H1 (cell line): ENCODE data around the gene TSC22D3. TPM values are rescaled to one million over a fixed set of nuclear protein-coding genes. Genes with fewer than 3 reads are reported as not detected.

Experiments used
- CTCF ChIA-PET: fragments of 300-600 bp; sonication (Branson Sonifier 250); formaldehyde crosslinking; loops from one replicate; lab custom pipeline; 2021; ENCODE audit not compliant: partially characterized antibody; lab: Charles Lee
- POLR2A ChIA-PET: fragments of 300-600 bp; sonication (Branson Sonifier 250); formaldehyde crosslinking; loops from one replicate; lab custom pipeline; 2021; ENCODE audit warnings: inconsistent platforms; ENCODE audit not compliant: partially characterized antibody; lab: Charles Lee
- DNase-seq, 2 experiments: peaks; one replicate each; pipeline versions ENCODE4 v3.0.0 to v3.0.0-alpha.2; 2010 to 2022; ENCODE audit warnings: low spot score in 2 of 2, low read depth in 1 of 2, mixed read lengths in 1 of 2
- FAIRE-seq: peaks from 2 replicates; lab custom pipeline; 2011; peaks lifted over from hg19 to GRCh38; lab: Jason Lieb, UNC
- H2AFZ ChIP-seq: 2 replicates; pipeline ENCODE4 v1.8.1; 2012; ENCODE audit warnings: low read length, inconsistent platforms
- H2AK5ac ChIP-seq: 2 replicates; pipeline ENCODE4 v1.6.1; 2013; ENCODE audit warnings: low read depth, low read length
- H2BK120ac ChIP-seq: replicated peaks from 2 replicates; pipeline ENCODE3; 2013; ENCODE audit warnings: low read depth, low read length, inconsistent platforms
- H2BK12ac ChIP-seq: 2 replicates; pipeline ENCODE4 v1.6.1; 2013; ENCODE audit warnings: low read depth, low read length
- H2BK15ac ChIP-seq: 2 replicates; pipeline ENCODE4 v1.6.1; 2013; ENCODE audit warnings: low read length
- H2BK20ac ChIP-seq: 2 replicates; pipeline ENCODE4 v1.6.1; 2013; ENCODE audit warnings: low read length
- H2BK5ac ChIP-seq: 2 replicates; pipeline ENCODE4 v1.6.1; 2013; ENCODE audit warnings: low read depth, low read length
- H3K14ac ChIP-seq: 2 replicates; pipeline ENCODE4 v1.6.1; 2013; ENCODE audit warnings: inconsistent platforms; ENCODE audit not compliant: insufficient read length
- H3K18ac ChIP-seq: 2 replicates; pipeline ENCODE4 v1.6.1; 2013; ENCODE audit warnings: low read length; ENCODE audit errors: extremely low read depth
- H3K23ac ChIP-seq: 2 replicates; pipeline ENCODE4 v1.6.1; 2013; ENCODE audit warnings: inconsistent platforms; ENCODE audit not compliant: insufficient read length
- H3K23me2 ChIP-seq: 2 replicates; pipeline ENCODE4 v1.6.1; 2013; ENCODE audit warnings: low read depth, low read length
- H3K27ac ChIP-seq: 2 replicates; pipeline ENCODE4 v1.6.1; 2011; ENCODE audit warnings: low read depth, low read length, inconsistent platforms
- H3K27me3 ChIP-seq, 4 experiments: replicated peaks in 1 of 4; 1 replicate in 1 of 4; 2 replicates in 3 of 4; pipeline versions ENCODE4 v1.6.1 to v1.8.1; 2011 to 2013; ENCODE audit warnings: low read length in 3 of 4, mild to moderate bottlenecking in 3 of 4, inconsistent platforms in 2 of 4, mixed read lengths in 2 of 4, moderate library complexity in 1 of 4; ENCODE audit not compliant: control insufficient read depth in 3 of 4, insufficient read depth in 3 of 4; ENCODE audit errors: extremely low read depth in 1 of 4
- H3K36me3 ChIP-seq, 4 experiments: 2 replicates each; pipeline versions ENCODE4 v1.6.1 to v1.8.1; 2011 to 2013; ENCODE audit warnings: mild to moderate bottlenecking in 4 of 4, low read length in 3 of 4, moderate library complexity in 2 of 4, control low read depth in 1 of 4, inconsistent platforms in 1 of 4; ENCODE audit not compliant: insufficient read depth in 4 of 4, control insufficient read depth in 2 of 4
- H3K4ac ChIP-seq: replicated peaks from 2 replicates; pipeline ENCODE3; 2013; ENCODE audit warnings: low read length, low read depth, mixed read lengths, inconsistent platforms; ENCODE audit not compliant: insufficient read length
- H3K4me1 ChIP-seq, 4 experiments: replicated peaks in 1 of 4; 1 replicate in 1 of 4; 2 replicates in 3 of 4; pipeline versions ENCODE4 v1.6.1 to v1.8.1; 2011 to 2013; ENCODE audit warnings: low read length in 3 of 4, inconsistent platforms in 2 of 4, mixed read lengths in 1 of 4; ENCODE audit not compliant: insufficient read depth in 4 of 4, control insufficient read depth in 3 of 4
- H3K4me2 ChIP-seq, 2 experiments: 2 replicates each; pipeline versions ENCODE4 v1.6.1 to v1.8.1; 2011 to 2013; ENCODE audit warnings: low read depth in 2 of 2, low read length in 2 of 2, control low read depth in 1 of 2, inconsistent platforms in 1 of 2, mild to moderate bottlenecking in 1 of 2; ENCODE audit not compliant: insufficient read depth in 1 of 2
- H3K4me3 ChIP-seq, 4 experiments: fragments of 200-600, 300-600 bp in 1 of 4; sonication (generic), shearing (Covaris generic), sonication (Bioruptor Twin) in 1 of 4; 2 replicates each; pipeline versions ENCODE4 v1.5.1 to v1.8.1; 2011 to 2016; ENCODE audit warnings: low read length in 4 of 4, low read depth in 3 of 4, control low read depth in 2 of 4, inconsistent platforms in 2 of 4, mild to moderate bottlenecking in 2 of 4, mixed read lengths in 1 of 4, moderate library complexity in 1 of 4; ENCODE audit not compliant: insufficient read depth in 2 of 4; ENCODE audit errors: extremely low read depth in 1 of 4
- H3K56ac ChIP-seq: replicated peaks from 2 replicates; pipeline ENCODE3; 2013; ENCODE audit warnings: low read depth, mild to moderate bottlenecking, mixed read lengths, low read length, inconsistent platforms; ENCODE audit not compliant: insufficient read length
- H3K79me1 ChIP-seq: 2 replicates; pipeline ENCODE4 v1.6.1; 2013; ENCODE audit warnings: low read depth, low read length, control low read depth
- H3K79me2 ChIP-seq, 2 experiments: 2 replicates each; pipeline versions ENCODE4 v1.6.1 to v1.8.1; 2012 to 2013; ENCODE audit warnings: low read length in 2 of 2, mild to moderate bottlenecking in 2 of 2, inconsistent platforms in 1 of 2; ENCODE audit not compliant: insufficient read depth in 2 of 2, control insufficient read depth in 1 of 2
- H3K9ac ChIP-seq, 4 experiments: replicated peaks in 1 of 4; 1 replicate in 1 of 4; 2 replicates in 3 of 4; pipeline versions ENCODE4 v1.6.1 to v1.8.1; 2011 to 2013; ENCODE audit warnings: low read depth in 3 of 4, low read length in 3 of 4, control low read depth in 2 of 4, mild to moderate bottlenecking in 2 of 4, moderate library complexity in 2 of 4, inconsistent platforms in 1 of 4; ENCODE audit errors: extremely low read depth in 1 of 4
- H3K9me3 ChIP-seq, 2 experiments: 2 replicates each; pipeline versions ENCODE4 v1.6.1 to v1.8.1; 2012 to 2013; ENCODE audit warnings: mild to moderate bottlenecking in 2 of 2, moderate library complexity in 2 of 2, control low read depth in 1 of 2, inconsistent platforms in 1 of 2, low read depth in 1 of 2, low read length in 1 of 2, mixed read lengths in 1 of 2; ENCODE audit not compliant: insufficient read depth in 2 of 2
- H4K20me1 ChIP-seq, 2 experiments: replicated peaks in 1 of 2; 2 replicates each; pipeline versions ENCODE3 to v1.8.1; 2011 to 2013; ENCODE audit warnings: inconsistent platforms in 2 of 2, low read length in 2 of 2, mild to moderate bottlenecking in 1 of 2; ENCODE audit not compliant: insufficient read depth in 2 of 2, control insufficient read depth in 1 of 2
- H4K5ac ChIP-seq: 2 replicates; pipeline ENCODE4 v1.6.1; 2013; ENCODE audit warnings: low read length, low read depth, mixed read lengths, inconsistent platforms; ENCODE audit not compliant: insufficient read length
- H4K8ac ChIP-seq: 2 replicates; pipeline ENCODE4 v1.8.0; 2013; ENCODE audit warnings: mild to moderate bottlenecking, moderate library complexity, low read length, inconsistent platforms; ENCODE audit not compliant: insufficient read depth; ENCODE audit errors: extremely low read depth
- H4K91ac ChIP-seq: replicated peaks from 2 replicates; pipeline ENCODE3; 2013; ENCODE audit warnings: low read length, mixed read lengths, inconsistent platforms; ENCODE audit not compliant: insufficient read length
- JUN ChIP-seq: IDR thresholded peaks from 2 replicates; pipeline ENCODE4 v1.6.1; 2011; ENCODE audit warnings: low read depth, mild to moderate bottlenecking, improper control_type of control experiment, low read length
- JUND ChIP-seq: IDR thresholded peaks from 2 replicates; pipeline ENCODE4 v1.6.1; 2011; ENCODE audit warnings: mild to moderate bottlenecking, improper control_type of control experiment, low read length
- RBBP5 ChIP-seq: IDR thresholded peaks from 2 replicates; pipeline ENCODE4 v1.7.1; 2012; ENCODE audit warnings: low read depth, mild to moderate bottlenecking, inconsistent platforms, low read length, moderate library complexity, borderline replicate concordance
- TAF1 ChIP-seq: IDR thresholded peaks from 2 replicates; pipeline ENCODE4 v1.6.1; 2011; ENCODE audit warnings: mild to moderate bottlenecking, low read depth, low read length
- TAF7 ChIP-seq: optimal IDR thresholded peaks from 2 replicates; pipeline ENCODE3; 2011; ENCODE audit warnings: low read depth, mild to moderate bottlenecking, inconsistent platforms, low read length, moderate library complexity, borderline replicate concordance
- WGBS, 2 experiments: shearing (Covaris generic) in 1 of 2; methylation state at CpG; one replicate each; pipeline versions ENCODE4 v1.1.6 to v1.1.7; 2013 to 2015; ENCODE audit warnings: low lambda C conversion rate in 2 of 2, mixed read lengths in 2 of 2, inconsistent platforms in 1 of 2, low coverage in 1 of 2, missing lambda C conversion rate in 1 of 2; ENCODE audit not compliant: insufficient replicate concordance in 2 of 2, insufficient coverage in 1 of 2, insufficient read length in 1 of 2; ENCODE audit errors: extremely low coverage in 1 of 2, missing lambda C conversion rate in 1 of 2; 5-methylcytosine and 5-hydroxymethylcytosine counted together
- polyA plus RNA-seq, 7 experiments: library from polyadenylated mRNA; depleted of rRNA in 3 of 7; stranded (reverse) in 5 of 7; unstranded in 2 of 7; fragments of >200 nt in 5 of 7; fragments of 200-250 nt in 2 of 7; gene quantifications; 1 replicate in 5 of 7; 2 replicates in 1 of 7; 4 replicates in 1 of 7; pipeline versions ENCODE4 v1.2.1 to v1.2.3, GENCODE V29; 2011 to 2013; ENCODE audit warnings: missing spikeins in 2 of 7, mixed read lengths in 2 of 7
- total RNA-seq: library from RNA; stranded (reverse); fragmentation: NEBNext Ultra II Directional; extraction: Animal tissue kit (Norgen Biotek cat#: 25700); gene quantifications from 2 replicates; pipeline ENCODE4 v1.2.1, GENCODE V29; 2021

Gene TSC22D3
- total and polyA plus RNA-seq, 2 of the 8 experiments (the other 6 are each of a cell fraction or from before 2014, with no cell fraction given) = 7.6 to 12.9 TPM

DNA sequence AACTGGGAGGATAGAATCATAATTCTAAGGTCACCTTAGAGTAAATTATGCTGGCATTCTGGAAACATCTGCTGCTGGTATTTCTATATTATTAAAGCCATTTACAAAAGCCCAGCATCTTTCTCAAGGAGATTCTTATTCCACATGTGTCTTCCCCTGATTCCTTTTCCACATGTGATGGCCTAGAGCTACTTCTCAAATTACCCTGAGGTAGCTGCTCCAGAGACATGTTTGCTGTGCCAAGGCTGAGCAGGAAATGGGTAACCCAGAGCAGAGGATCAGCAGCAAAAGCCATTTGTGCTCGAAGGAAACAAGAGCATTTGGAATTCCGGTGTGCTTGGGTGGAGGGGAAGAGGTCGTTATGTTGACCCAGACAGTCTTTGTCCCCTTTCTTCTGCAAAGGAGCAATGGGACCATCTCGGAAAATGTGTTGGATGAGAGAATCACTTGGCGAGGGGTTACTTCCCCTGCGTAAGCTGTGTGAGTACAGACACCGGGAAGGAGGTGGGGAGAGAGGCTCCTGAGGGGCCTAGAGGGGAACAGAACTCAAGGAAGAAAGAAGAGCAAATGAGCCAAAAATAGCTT, 24.6 kb downstream of the TSC22D3 start:
- Histone ChIP-seq H2BK15ac (no peak overlapping the region), H3K79me2 (no peaks in the 10 kb centered on the region), H3K4me1 (peaks cover 0 to 9% (median 2%) of the 10 kb centered on the region in 4 experiments; a peak in 4 of 7 replicates), H2AFZ (no peak overlapping the region), H4K8ac (no peak overlapping the region), H3K36me3 (no peaks in the 10 kb centered on the region), H3K4me3 (no peak overlapping the region), H3K23me2 (no peaks in the 10 kb centered on the region), H2BK12ac (peak overlapping the region; percentile 27; the same call in 1 of the 2 replicates), H3K27ac (no peak overlapping the region), H2BK5ac (0 out of 2 replicates have a peak overlapping the region, but pooled peaks have one; percentile 24), H3K23ac (no peak overlapping the region), H2BK120ac (no peak overlapping the region), H3K9ac (no peak overlapping the region), H2BK20ac (no peak overlapping the region), H3K9me3 (no peaks in the 10 kb centered on the region), H3K14ac (no peak overlapping the region), H2AK5ac (no peak overlapping the region), H3K18ac (no peak overlapping the region), H3K27me3 (no peaks in the 10 kb centered on the region; a peak in 1 of 7 replicates), H4K5ac (no peak overlapping the region), H4K20me1 (no peaks in the 10 kb centered on the region), H3K4me2 (no peak overlapping the region), H3K56ac (no peak overlapping the region), H3K4ac (no peak overlapping the region), H4K91ac (no peak overlapping the region), H3K79me1 (no peaks in the 10 kb centered on the region)
- WGBS, 2 experiments = 87% methylated on average over 7 of the region's 7 CpGs; no CpG with 5 or more reads in 1 of the 2 experiments
- FAIRE-seq = no peak
- TF ChIP-seq TAF7 (no peak), JUN (no peak), RBBP5 (no peak), TAF1 (no peak), JUND (no peak)
- POLR2A ChIA-PET = interaction anchor here (0.6 to 1.6 kb wide), 6 partner anchors 9 to 34 kb away, joined by 3 to 5 read pairs (median 4); partner anchors contain the start of gene TSC22D3
- no peak for DNase-seq
- CTCF ChIA-PET = interaction anchor here (0.8 to 4.2 kb wide), 9 partner anchors 9 to 192 kb away, joined by 3 to 21 read pairs (median 6); partner anchors contain the start of genes NCBP2L and TSC22D3
